Measurements from ENCODE around the gene RBMS1.

RBMS1 gene

DNA sequence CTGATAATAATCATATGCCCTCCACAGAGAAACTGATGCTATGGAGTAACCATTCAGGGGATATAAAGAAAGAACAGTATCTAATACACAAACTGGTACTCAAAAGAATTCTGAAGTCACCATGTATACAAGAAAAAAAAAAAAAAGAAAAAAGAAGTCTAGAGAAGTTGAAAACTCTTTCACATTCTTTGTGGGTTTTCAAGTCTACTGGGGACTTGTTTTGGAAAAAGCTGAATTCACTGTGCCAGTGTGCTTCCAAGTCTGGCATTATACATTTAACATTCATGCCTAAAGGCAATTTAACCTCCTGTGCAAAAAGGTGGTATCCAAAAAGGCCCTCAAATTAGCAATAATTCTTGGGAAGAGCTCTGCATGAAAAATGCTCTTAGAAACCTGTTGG is 198.7 kb downstream of the RBMS1 start:
- no peak for DNase-seq

DNA sequence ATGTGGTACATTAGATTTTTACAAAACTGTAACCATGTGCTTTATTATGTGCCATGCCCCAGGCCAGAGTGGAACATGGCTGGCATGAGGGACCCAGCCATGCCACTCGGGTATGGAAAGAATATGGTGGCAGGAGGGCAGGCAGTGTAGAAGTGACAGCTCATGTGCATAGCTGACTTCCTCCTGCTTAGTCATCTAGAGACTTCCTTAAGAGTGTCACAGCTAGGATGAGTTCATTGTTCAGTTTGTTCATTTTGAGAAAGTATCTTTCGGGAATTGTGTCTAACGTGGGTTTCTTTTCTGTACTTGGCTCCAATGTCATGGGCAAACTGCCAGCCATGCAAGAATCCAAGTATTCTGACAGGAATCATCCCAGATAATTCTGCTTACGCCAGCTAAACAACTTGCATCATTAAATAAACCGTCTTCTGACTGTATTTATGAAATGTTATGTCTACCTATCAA is 199.2 kb downstream of the RBMS1 start:
- no peak for DNase-seq

DNA sequence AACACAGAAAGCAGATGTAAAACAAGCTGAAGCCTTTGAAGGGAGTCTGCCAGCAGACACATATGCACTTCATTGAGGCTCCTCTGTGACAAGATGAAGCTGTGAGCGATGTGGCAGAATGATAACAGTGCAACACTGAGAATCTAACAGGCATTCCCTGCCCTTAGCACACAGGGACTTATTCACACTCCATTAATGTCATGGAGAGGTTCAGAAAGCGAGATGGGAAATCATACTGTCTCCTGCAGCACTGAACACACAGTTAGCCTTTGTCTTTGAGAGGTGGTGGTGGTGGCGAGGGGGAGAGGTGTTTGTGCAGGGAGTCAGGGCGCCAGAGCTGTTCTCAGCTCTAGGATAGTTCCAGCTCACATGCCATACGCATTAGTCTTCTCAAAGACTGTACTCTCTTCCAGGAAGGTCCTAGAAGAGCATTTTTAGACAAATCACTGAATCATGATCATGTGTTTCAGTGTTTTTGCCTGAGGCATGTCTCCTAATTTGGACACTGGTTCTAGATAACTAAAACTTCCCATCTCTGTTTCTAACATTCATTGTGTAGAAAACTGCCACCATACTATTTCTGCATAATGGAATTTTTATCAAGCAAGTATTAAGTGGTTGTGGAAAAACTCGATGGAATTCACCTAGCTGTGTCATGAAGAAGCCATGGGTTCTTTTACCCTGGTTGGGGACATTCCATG is 200.1 kb downstream of the RBMS1 start:
- no peak for DNase-seq

DNA sequence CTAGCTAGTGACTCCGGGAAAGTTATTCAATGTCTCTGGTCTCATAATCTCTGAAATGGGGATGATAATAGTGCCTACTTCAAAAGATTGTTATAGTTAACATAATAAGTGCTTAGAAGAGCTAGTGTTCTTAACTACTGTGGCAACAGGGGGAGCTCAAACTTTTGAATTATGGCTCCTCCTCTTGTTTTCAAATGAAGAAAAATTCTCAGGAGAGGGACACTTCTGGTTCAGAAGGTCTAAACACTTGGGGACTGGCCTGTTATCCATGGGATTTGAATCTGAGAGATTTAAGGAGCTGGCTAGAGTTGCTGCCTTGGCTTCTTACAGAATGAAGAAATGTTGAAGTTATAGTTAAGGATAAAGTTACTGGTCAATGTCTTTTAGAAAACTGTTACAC is 201.4 kb downstream of the RBMS1 start:
- no peak for DNase-seq

GRCh38 chr2:160291382-160291781 is 202.2 kb downstream of the RBMS1 start:
- DNase-seq: no peak

DNA sequence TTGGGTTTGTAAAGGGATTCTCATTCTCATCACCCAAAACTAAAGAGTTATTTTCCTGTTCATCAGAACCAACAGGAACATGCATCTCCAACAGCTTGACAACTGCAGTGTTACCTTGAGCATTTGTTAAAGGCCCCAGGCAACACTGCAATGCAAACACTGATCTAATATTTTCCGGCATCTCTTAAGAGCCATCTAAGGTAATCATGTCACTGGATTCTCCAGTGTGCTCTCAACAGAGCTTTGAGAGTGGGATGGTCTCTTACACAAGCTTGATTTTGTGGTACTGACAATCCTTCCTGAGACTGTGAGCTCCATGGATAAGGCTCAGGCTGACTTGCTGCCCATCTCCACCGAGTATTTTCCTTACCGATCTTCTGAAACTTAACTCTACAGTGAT is 203.0 kb downstream of the RBMS1 start:
- peak; percentile 25 for DNase-seq

DNA sequence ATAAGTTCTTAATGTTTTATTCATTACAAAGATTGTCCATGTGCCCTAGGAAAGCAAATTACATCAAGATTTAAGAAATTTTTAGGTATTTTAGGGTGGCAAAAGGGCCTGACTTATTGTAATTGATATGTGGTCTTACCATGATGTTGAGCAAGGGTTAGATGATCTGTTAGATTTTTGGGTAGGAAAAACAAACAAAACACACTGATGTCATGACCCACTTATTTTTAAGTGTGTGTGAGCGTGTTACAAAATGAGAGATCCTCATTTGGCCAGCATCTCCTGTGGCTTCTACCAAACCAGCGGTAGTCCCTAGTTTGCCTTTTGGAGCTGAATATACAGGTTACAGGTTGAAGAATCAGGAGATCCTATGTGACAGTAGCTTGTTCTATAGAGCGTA is 203.8 kb downstream of the RBMS1 start:
- no peak for DNase-seq

- no peak for DNase-seq
These were observed 204.5 kb downstream of the RBMS1 start for GRCh38 chr2:160289126-160289525.

GRCh38 chr2:160288324-160288723 is 205.3 kb downstream of the RBMS1 start:
- no peak for DNase-seq

GRCh38 chr2:160287476-160287875 is 206.1 kb downstream of the RBMS1 start:
- peak; percentile 6 for DNase-seq

- DNase-seq: no peak
These were observed 207.1 kb downstream of the RBMS1 start for GRCh38 chr2:160286551-160286950.

DNA sequence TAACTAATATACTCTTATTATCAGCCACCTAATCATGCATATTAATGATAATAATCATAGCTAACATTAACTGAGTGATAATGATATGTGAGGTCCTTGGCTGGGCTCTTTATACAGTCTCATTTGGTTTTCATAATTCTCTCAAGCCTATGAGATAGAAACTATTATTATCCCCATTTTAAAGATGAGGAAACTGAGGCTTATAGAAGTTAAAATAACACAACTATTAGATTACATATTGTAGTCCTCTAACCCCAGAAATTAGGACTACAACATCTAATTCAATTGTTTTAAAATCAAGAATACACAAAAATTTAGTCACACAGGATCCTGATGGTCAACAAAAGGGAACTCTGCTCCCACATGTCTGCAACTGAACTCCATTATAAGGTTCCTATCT is 209.9 kb downstream of the RBMS1 start:
- DNase-seq: no peak

- DNase-seq: no peak
These were observed 211.5 kb downstream of the RBMS1 start for GRCh38 chr2:160282063-160282580.

DNA sequence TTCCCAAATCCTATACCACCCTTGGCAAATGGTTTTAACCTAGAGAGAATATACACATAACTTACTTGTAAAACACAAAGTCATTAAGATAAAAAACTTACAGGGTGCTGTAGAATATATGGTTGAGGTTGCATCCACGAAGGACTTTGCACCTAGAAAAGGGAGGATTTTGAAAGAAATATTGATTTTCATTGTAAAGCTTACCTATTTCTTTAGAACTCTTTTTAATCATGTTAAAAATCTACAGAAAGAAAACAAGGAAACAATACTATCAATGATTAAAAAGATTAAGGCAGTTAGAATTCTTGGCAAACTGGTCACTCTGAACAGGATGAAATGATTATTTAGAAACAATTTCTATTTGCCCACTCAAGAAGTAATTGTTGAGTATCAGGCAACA is 212.4 kb downstream of the RBMS1 start:
- no peak for DNase-seq

- no peak for DNase-seq
These were observed 213.7 kb downstream of the RBMS1 start for GRCh38 chr2:160279813-160280465.

DNA sequence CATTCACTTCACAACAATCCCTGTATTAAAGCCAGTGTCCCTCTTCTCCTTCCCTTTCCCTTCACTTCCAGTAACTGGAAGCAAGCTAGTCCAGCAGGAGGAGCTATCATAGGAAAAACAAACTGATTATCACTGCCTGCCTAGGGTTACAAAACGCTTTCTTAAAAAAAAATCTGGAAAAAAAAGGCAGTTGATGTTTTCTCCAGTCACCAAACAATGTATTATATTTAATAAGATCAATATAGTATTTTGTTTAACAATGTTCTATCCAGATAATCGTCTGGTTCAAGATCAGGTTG is 214.8 kb downstream of the RBMS1 start:
- DNase-seq: no peak

GRCh38 chr2:160278101-160278878 is 215.3 kb downstream of the RBMS1 start:
- no peak for DNase-seq

DNA sequence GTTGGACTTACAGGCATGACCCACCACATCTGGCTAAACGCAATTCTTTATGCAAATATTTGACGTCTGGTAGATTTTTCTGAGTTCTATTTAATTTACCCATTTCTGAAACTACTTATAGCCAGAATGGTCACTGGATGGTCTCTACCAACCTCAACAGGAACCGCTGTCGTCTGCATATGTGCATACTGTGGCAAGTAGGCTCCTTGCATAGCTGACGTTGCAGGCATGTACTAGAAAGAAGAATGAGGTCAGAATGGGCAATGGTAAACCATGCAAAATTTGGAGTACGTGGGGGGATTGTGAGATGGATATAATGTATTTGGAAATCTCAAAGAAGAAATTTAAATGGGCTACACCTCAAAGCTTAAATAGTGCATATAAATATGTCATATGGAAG is 216.5 kb downstream of the RBMS1 start:
- no peak for DNase-seq

GRCh38 chr2:160275656-160276055 is 218.0 kb downstream of the RBMS1 start:
- DNase-seq: no peak

GRCh38 chr2:160271171-160272086 is 222.2 kb downstream of the RBMS1 start:
- DNase-seq: no peak

GRCh38 chr2:160270571-160271113 is 223.0 kb downstream of the RBMS1 start:
- no peak for DNase-seq

DNA sequence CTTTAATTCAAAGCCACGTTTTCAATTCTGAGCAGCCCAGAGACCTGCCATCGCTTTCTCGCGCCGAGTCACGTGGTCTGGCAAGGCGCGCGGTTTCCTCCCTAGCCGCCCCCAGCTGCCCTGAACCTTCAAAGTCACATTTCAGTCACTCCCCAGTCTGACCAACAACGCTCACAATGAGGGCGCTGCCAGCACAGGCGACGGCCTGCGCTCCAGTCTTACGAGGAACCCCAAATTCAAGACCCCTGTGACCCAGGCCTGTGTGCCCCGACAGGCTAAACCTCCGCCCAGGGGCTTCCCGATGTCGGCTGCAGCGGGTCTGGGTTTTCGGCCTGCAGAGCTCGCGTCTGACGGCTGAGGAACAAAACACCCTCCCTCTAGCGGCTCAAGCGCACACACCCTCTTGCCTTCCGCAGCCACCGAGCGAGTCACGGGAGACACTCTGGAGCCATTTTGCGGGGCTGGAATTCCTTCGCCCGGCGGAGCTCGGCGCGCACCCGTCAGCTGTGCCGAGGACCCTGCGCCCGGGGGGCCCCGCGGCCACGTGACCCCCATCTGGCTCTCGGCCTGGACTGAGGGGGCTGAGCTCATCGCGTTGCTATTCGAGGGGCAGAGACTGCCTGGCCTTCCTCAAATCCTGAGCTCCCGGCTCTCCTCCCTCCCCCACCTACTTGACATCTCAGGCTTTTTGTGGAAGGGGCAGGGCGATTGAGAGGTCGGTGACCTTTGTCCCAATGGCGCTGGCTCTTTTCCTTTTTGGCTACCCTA is 223.6 kb downstream of the RBMS1 start:
- peak; percentile 41 for DNase-seq
